ENCODE results near the gene PIGQ. TPM values are rescaled to one million over a fixed set of nuclear protein-coding genes. Genes with fewer than 3 reads are reported as not detected.

The PIGQ gene
- total and polyA plus RNA-seq, 2 of the 4 experiments (the other 2 are of a cell fraction), result 5.9 to 36.8 TPM

- CTCF ChIA-PET, result no interaction called here
- no peak overlapping the region for H3K18ac ChIP-seq (ENCODE audit: low read depth, low read length)
Measured at GRCh38 chr16:551210-551609, 18.6 kb upstream of the PIGQ start.

More at GRCh38 chr16:551210-551609, 18.6 kb upstream of the PIGQ start:
- no peak overlapping the region for H3K27ac ChIP-seq (ENCODE audit: insufficient read depth, low read length)
- POLR2A ChIA-PET (ENCODE audit: unreplicated experiment), result no interaction called here
- H3K56ac ChIP-seq (ENCODE audit: extremely low read depth, insufficient read depth, low read length), result no peak overlapping the region
- peaks cover 0 to 3% of the 10 kb centered on the region in 2 experiments; a peak in 1 of 4 replicates for H3K79me1 ChIP-seq (ENCODE audit: low read depth in 1 of 2, low read length in 2 of 2)
- no peak overlapping the region for H2AFZ ChIP-seq (replicated peaks; ENCODE audit: low read length, poor library complexity)
- H3K27me3 ChIP-seq (ENCODE audit: control insufficient read depth, insufficient read depth, low read length), result no peaks in the 10 kb centered on the region
- TF ChIP-seq ELK1 (IDR thresholded peaks at IDR 0.05; ENCODE audit: borderline replicate concordance, low read depth, low read length), result no peak
- TF ChIP-seq RAD21 (IDR thresholded peaks at IDR 0.05; ENCODE audit: low read length), result no peak
- TF ChIP-seq RFX5 (IDR thresholded peaks at IDR 0.05; ENCODE audit: low read depth, low read length), result no peak
- TF ChIP-seq MXI1 (IDR thresholded peaks at IDR 0.05; ENCODE audit: borderline replicate concordance, low read depth, low read length), result no peak
- no peak for TF ChIP-seq NFE2L2 (IDR thresholded peaks at IDR 0.05; ENCODE audit: low read depth, low read length)
- TF ChIP-seq CTCF (conservative IDR thresholded peaks at IDR 0.05; ENCODE audit: low read depth, low read length), result no peak
- no peak for TF ChIP-seq SMC3 (IDR thresholded peaks at IDR 0.05; ENCODE audit: low read depth, low read length)
- TF ChIP-seq BHLHE40 (IDR thresholded peaks at IDR 0.05; ENCODE audit: low read depth, low read length), result no peak
- no peak for TF ChIP-seq RCOR1 (IDR thresholded peaks at IDR 0.05; ENCODE audit: insufficient replicate concordance, low read length)
- no peak for TF ChIP-seq POLR2A (IDR thresholded peaks at IDR 0.05; ENCODE audit: low read depth, low read length)
- TF ChIP-seq MAFK (IDR thresholded peaks at IDR 0.05; ENCODE audit: low read depth, low read length), result no peak
- no peak for TF ChIP-seq MAZ (IDR thresholded peaks at IDR 0.05; ENCODE audit: borderline replicate concordance, low read depth, low read length)
- no peak for TF ChIP-seq CHD1 (IDR thresholded peaks at IDR 0.05; ENCODE audit: low read depth, low read length)
- TF ChIP-seq CEBPB (IDR thresholded peaks at IDR 0.05; ENCODE audit: low read depth, low read length), result no peak
- no peak for TF ChIP-seq USF2 (IDR thresholded peaks at IDR 0.05; ENCODE audit: low read depth, low read length)
- TF ChIP-seq FOS (IDR thresholded peaks at IDR 0.05; ENCODE audit: low read depth, low read length), result no peak
- H2AK9ac ChIP-seq (replicated peaks; ENCODE audit: low read depth, low read length, poor library complexity), result no peak overlapping the region
- H3K4ac ChIP-seq (ENCODE audit: low read depth, low read length), result no peak overlapping the region
- no peak overlapping the region for H3K9ac ChIP-seq (ENCODE audit: low read depth, low read length)
- H3K14ac ChIP-seq (replicated peaks; ENCODE audit: low read depth, low read length), result no peak overlapping the region
- no peak overlapping the region for H3K4me2 ChIP-seq (ENCODE audit: low read depth, low read length)
- in situ Hi-C loops (cut with MboI; ENCODE audit: low sequenced_read_pairs), result no loop called here
- ATAC-seq (ENCODE audit: low read depth) (no peak), DNase-seq (no peak)
- no peaks in the 10 kb centered on the region for H3K9me3 ChIP-seq (ENCODE audit: control insufficient read depth, insufficient read depth, low read length)
- H4K5ac ChIP-seq (ENCODE audit: low read depth, low read length), result no peak overlapping the region
- 99% methylated on average over 18 of the region's 28 CpGs; no CpG with 5 or more reads in 1 of the 2 experiments for WGBS, 2 experiments (ENCODE audit: extremely low coverage in 2 of 2, insufficient read length in 1 of 2)
- no peak overlapping the region for H4K91ac ChIP-seq (ENCODE audit: insufficient read depth, low read depth, low read length)
- dilution Hi-C loops (cut with HindIII; ENCODE audit: low sequenced_read_pairs, unreplicated experiment), result no loop called here
- H2BK120ac ChIP-seq (ENCODE audit: low read depth, low read length), result no peak overlapping the region
- peaks cover 5% of the 10 kb centered on the region; the same call in 1 of the 2 replicates for H4K20me1 ChIP-seq (ENCODE audit: insufficient read depth, low read length)
- no peak overlapping the region for H3K23ac ChIP-seq (ENCODE audit: low read depth, low read length)
- no peak overlapping the region for H2AK5ac ChIP-seq (ENCODE audit: low read depth, low read length)
- 0 out of 2 replicates have a peak, but pooled peaks cover 3% of the 10 kb centered on the region for H3K4me1 ChIP-seq (ENCODE audit: control insufficient read depth, insufficient read depth, low read length)
- no peak overlapping the region for H4K8ac ChIP-seq (ENCODE audit: low read depth in 2 of 2, low read length in 2 of 2)
- H2BK20ac ChIP-seq (ENCODE audit: low read depth, low read length), result no peak overlapping the region
- intact Hi-C loops (cut with micrococcal nuclease), result no loop called here
- peaks cover 31% of the 10 kb centered on the region for H3K36me3 ChIP-seq (ENCODE audit: control insufficient read depth, insufficient read depth, low read length)
- H2BK5ac ChIP-seq (ENCODE audit: low read depth, low read length, poor library complexity, severe bottlenecking), result no peak overlapping the region
- H3K4me3 ChIP-seq (ENCODE audit: insufficient read depth, low read depth, low read length), result no peak overlapping the region
- BruUV-seq (replicated peaks), result no TSS peak
- H2BK15ac ChIP-seq (ENCODE audit: low read depth, low read length), result no peak overlapping the region
- no peaks in the 10 kb centered on the region for H3K9me1 ChIP-seq (ENCODE audit: insufficient read depth, low read length)

Measured in IMR-90 (cell line).